GM12878 (cell line): ENCODE results near the gene THRA. TPM values are rescaled to one million over a fixed set of nuclear protein-coding genes. Genes with fewer than 3 reads are reported as not detected.
A peak's percentile ranks its signal among the peaks of the same experiment; 100 is the strongest.

Experiments
- BACH1 ChIP-seq: fragments of 450-650 bp; IDR thresholded peaks from 2 replicates; pipeline ENCODE4 v1.6.1; 2017; ENCODE audit warnings: mild to moderate bottlenecking, borderline replicate concordance
- BHLHE40 ChIP-seq, 2 experiments: fragments of 450-650 bp in 1 of 2; IDR thresholded peaks; 2 replicates each; pipeline ENCODE4 v1.6.1; 2011 to 2017; ENCODE audit warnings: low read depth in 2 of 2, borderline replicate concordance in 1 of 2, improper control_type of control experiment in 1 of 2, low read length in 1 of 2, mild to moderate bottlenecking in 1 of 2
- EP300 ChIP-seq, 2 experiments: fragments of 150-350 bp in 1 of 2; IDR thresholded peaks; 2 replicates each; pipeline ENCODE4 v1.6.1; 2011 to 2012; ENCODE audit warnings: low read depth in 2 of 2, low read length in 2 of 2, borderline replicate concordance in 1 of 2, improper control_type of control experiment in 1 of 2, inconsistent platforms in 1 of 2; ENCODE audit not compliant: control insufficient read depth in 1 of 2
- EZH2 ChIP-seq: IDR thresholded peaks from 2 replicates; pipeline ENCODE4 v1.6.1; 2012; ENCODE audit warnings: low read depth, mild to moderate bottlenecking, control low read depth, inconsistent platforms, low read length, borderline replicate concordance; ENCODE audit not compliant: control insufficient read depth
- HCFC1 ChIP-seq: fragments of 150-350 bp; IDR thresholded peaks from 2 replicates; pipeline ENCODE4 v1.6.1; 2014; ENCODE audit warnings: low read length
- NFYB ChIP-seq: IDR thresholded peaks from 2 replicates; pipeline ENCODE4 v1.6.1; 2011; ENCODE audit warnings: low read depth, mild to moderate bottlenecking, low read length, improper control_type of control experiment, moderate library complexity; ENCODE audit not compliant: insufficient read depth
- POLR2AphosphoS2 ChIP-seq: IDR thresholded peaks from 2 replicates; pipeline ENCODE4 v1.6.1; 2011; ENCODE audit warnings: low read depth, mild to moderate bottlenecking, low read length, improper control_type of control experiment, moderate library complexity
- POLR2AphosphoS5 ChIP-seq: IDR thresholded peaks from 2 replicates; pipeline ENCODE4 v1.6.1; 2011; ENCODE audit warnings: mild to moderate bottlenecking, low read length, inconsistent platforms
- STAT1 ChIP-seq: fragments of 450-650 bp; conservative IDR thresholded peaks from 2 replicates; pipeline ENCODE4 v1.6.1; 2014; ENCODE audit warnings: antibody characterized with exemption, mild to moderate bottlenecking
- TAF1 ChIP-seq: IDR thresholded peaks from 2 replicates; pipeline ENCODE4 v1.6.1; 2011; ENCODE audit warnings: mild to moderate bottlenecking, low read depth, low read length, borderline replicate concordance
- ZNF274 ChIP-seq: IDR thresholded peaks from one replicate; pipeline ENCODE4 v1.8.0; 2011; ENCODE audit not compliant: insufficient read length, insufficient read depth
- ZZZ3 ChIP-seq: IDR thresholded peaks from 2 replicates; pipeline ENCODE4 v1.6.1; 2011; ENCODE audit warnings: low read depth; ENCODE audit not compliant: control insufficient read depth, insufficient read length
- polyA plus RNA-seq, 11 experiments: library from polyadenylated mRNA; depleted of rRNA in 4 of 11; unstranded in 6 of 11; stranded (reverse) in 5 of 11; fragments of >200 nt; fragmentation: Nextera tagmentation in 4 of 11; fragmentation: Illumina TruSeq in 1 of 11; extraction: Ambion mirVana in 4 of 11; extraction: Trizol in 1 of 11; gene quantifications; 1 replicate in 1 of 11; 2 replicates in 10 of 11; pipeline versions ENCODE4 v1.2.1 to v1.2.3, GENCODE V29; 2011 to 2016; ENCODE audit warnings: inconsistent platforms in 2 of 11, missing spikeins in 2 of 11, low read depth in 1 of 11
- total RNA-seq, 4 experiments: library from RNA; depleted of rRNA in 3 of 4; stranded (reverse); fragments of >200 nt in 3 of 4; fragmentation: Illumina TruSeq in 1 of 4; extraction: Trizol in 1 of 4; gene quantifications; 2 replicates each; pipeline versions ENCODE4 v1.2.1 to v1.2.3, GENCODE V29; 2013 to 2021
- TF ChIP-seq, protein P1 (sequence below), 3 experiments: IDR thresholded peaks in 2 of 3; conservative IDR thresholded peaks in 1 of 3; 2 replicates each; pipeline ENCODE4 v1.5.1; 2011; ENCODE audit warnings: low read depth in 3 of 3, low read length in 3 of 3, mild to moderate bottlenecking in 3 of 3, control low read depth in 2 of 3, moderate library complexity in 2 of 3, inconsistent platforms in 1 of 3, mixed read lengths in 1 of 3; ENCODE audit not compliant: control insufficient read depth in 2 of 3, insufficient read depth in 1 of 3; ENCODE audit errors: extremely low read depth in 1 of 3
- TF ChIP-seq, protein P2 (sequence below): IDR thresholded peaks from 2 replicates; pipeline ENCODE4 v1.6.1; 2011; ENCODE audit warnings: borderline replicate concordance, low read depth, mild to moderate bottlenecking, moderate library complexity, mixed read lengths, low read length; ENCODE audit not compliant: insufficient read depth; ENCODE audit errors: extremely low read length
- TF ChIP-seq, protein P3 (sequence below): fragments of 450-650 bp; IDR thresholded peaks from 2 replicates; pipeline ENCODE4 v1.6.1; 2016; ENCODE audit warnings: mild to moderate bottlenecking, moderate library complexity, borderline replicate concordance
- TF ChIP-seq, protein P4 (sequence below): fragments of 450-650 bp; IDR thresholded peaks from 2 replicates; pipeline ENCODE4 v1.6.1; 2017; ENCODE audit warnings: low read depth, mild to moderate bottlenecking, moderate library complexity
- TF ChIP-seq, protein P5 (sequence below): fragments of 450-650 bp; IDR thresholded peaks from 2 replicates; pipeline ENCODE4 v1.6.1; 2016; ENCODE audit warnings: mild to moderate bottlenecking

The THRA gene
- total and polyA plus RNA-seq, 10 of the 15 experiments (the other 5 are each of a cell fraction or from before 2014, with no cell fraction given): 0.03 to 2.0 (median 0.64) TPM

DNA sequence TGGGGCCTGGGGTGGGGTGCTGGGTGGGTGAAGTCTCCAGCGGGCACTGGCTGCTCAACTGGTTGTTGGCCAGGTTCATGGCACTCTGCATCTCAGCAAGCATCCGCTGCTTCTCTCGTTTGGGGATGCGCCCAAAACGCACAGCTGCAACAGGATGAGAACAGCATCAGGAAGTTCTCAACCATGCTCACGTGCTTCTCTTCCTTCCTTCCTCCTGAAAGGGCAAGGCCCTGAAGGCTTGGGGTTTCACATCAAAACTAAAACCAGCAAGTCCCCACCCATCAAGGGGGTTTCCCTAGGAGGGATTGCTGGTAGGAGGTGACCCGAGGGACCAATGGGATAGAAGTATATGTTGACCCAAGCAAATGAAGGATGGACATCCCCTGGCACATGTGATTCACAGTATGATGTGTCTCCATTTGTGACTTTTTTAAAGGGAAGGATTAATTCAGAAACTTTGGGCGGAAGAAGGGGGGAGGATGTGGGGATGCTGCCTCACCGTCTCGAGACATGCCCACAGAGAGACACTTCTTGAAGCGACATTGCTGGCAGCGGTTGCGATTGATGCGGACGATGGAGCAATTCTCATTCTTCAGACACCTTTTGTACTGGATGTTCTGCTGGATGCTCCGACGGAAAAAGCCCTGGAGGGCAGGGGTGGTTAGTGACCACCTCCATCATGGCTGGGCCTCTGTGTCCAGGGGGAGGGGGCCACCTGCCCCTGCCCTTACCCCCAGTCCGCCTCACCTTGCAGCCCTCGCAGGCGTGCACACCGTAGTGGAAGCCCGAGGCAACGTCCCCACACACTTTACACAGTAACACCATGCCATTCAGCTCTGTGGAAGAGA is 33.4 kb downstream of the THRA start (continued):
- TF ChIP-seq, protein P1, sequence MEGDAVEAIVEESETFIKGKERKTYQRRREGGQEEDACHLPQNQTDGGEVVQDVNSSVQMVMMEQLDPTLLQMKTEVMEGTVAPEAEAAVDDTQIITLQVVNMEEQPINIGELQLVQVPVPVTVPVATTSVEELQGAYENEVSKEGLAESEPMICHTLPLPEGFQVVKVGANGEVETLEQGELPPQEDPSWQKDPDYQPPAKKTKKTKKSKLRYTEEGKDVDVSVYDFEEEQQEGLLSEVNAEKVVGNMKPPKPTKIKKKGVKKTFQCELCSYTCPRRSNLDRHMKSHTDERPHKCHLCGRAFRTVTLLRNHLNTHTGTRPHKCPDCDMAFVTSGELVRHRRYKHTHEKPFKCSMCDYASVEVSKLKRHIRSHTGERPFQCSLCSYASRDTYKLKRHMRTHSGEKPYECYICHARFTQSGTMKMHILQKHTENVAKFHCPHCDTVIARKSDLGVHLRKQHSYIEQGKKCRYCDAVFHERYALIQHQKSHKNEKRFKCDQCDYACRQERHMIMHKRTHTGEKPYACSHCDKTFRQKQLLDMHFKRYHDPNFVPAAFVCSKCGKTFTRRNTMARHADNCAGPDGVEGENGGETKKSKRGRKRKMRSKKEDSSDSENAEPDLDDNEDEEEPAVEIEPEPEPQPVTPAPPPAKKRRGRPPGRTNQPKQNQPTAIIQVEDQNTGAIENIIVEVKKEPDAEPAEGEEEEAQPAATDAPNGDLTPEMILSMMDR (IDR thresholded peaks at IDR 0.05 in 2 of 3, conservative IDR thresholded peaks at IDR 0.05 in 1 of 3; ENCODE audit: control insufficient read depth in 2 of 3, extremely low read depth in 1 of 3, insufficient read depth in 1 of 3, low read depth in 3 of 3, low read length in 3 of 3): no peak
- TF ChIP-seq, protein P2, sequence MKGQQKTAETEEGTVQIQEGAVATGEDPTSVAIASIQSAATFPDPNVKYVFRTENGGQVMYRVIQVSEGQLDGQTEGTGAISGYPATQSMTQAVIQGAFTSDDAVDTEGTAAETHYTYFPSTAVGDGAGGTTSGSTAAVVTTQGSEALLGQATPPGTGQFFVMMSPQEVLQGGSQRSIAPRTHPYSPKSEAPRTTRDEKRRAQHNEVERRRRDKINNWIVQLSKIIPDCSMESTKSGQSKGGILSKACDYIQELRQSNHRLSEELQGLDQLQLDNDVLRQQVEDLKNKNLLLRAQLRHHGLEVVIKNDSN: peak; percentile 47
- TF ChIP-seq POLR2AphosphoS5 (peak; percentile 75), BHLHE40 (IDR thresholded peaks at IDR 0.05; ENCODE audit: borderline replicate concordance in 1 of 2, low read depth in 2 of 2, low read length in 1 of 2) (peak; percentile 97 to 98), BACH1 (no peak; the same call in 1 of the 2 replicates), STAT1 (no peak), NFYB (peak; percentile 69), EZH2 (no peak), EP300 (IDR thresholded peaks at IDR 0.05; ENCODE audit: borderline replicate concordance in 1 of 2, control insufficient read depth in 1 of 2, low read depth in 2 of 2, low read length in 2 of 2) (no peak), POLR2AphosphoS2 (no peak; the same call in 1 of the 2 replicates), ZZZ3 (no peak), HCFC1 (no peak), TAF1 (no peak), ZNF274 (no peak)
- TF ChIP-seq, protein P3, sequence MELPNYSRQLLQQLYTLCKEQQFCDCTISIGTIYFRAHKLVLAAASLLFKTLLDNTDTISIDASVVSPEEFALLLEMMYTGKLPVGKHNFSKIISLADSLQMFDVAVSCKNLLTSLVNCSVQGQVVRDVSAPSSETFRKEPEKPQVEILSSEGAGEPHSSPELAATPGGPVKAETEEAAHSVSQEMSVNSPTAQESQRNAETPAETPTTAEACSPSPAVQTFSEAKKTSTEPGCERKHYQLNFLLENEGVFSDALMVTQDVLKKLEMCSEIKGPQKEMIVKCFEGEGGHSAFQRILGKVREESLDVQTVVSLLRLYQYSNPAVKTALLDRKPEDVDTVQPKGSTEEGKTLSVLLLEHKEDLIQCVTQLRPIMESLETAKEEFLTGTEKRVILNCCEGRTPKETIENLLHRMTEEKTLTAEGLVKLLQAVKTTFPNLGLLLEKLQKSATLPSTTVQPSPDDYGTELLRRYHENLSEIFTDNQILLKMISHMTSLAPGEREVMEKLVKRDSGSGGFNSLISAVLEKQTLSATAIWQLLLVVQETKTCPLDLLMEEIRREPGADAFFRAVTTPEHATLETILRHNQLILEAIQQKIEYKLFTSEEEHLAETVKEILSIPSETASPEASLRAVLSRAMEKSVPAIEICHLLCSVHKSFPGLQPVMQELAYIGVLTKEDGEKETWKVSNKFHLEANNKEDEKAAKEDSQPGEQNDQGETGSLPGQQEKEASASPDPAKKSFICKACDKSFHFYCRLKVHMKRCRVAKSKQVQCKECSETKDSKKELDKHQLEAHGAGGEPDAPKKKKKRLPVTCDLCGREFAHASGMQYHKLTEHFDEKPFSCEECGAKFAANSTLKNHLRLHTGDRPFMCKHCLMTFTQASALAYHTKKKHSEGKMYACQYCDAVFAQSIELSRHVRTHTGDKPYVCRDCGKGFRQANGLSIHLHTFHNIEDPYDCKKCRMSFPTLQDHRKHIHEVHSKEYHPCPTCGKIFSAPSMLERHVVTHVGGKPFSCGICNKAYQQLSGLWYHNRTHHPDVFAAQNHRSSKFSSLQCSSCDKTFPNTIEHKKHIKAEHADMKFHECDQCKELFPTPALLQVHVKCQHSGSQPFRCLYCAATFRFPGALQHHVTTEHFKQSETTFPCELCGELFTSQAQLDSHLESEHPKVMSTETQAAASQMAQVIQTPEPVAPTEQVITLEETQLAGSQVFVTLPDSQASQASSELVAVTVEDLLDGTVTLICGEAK: no peak
- TF ChIP-seq, protein P4, sequence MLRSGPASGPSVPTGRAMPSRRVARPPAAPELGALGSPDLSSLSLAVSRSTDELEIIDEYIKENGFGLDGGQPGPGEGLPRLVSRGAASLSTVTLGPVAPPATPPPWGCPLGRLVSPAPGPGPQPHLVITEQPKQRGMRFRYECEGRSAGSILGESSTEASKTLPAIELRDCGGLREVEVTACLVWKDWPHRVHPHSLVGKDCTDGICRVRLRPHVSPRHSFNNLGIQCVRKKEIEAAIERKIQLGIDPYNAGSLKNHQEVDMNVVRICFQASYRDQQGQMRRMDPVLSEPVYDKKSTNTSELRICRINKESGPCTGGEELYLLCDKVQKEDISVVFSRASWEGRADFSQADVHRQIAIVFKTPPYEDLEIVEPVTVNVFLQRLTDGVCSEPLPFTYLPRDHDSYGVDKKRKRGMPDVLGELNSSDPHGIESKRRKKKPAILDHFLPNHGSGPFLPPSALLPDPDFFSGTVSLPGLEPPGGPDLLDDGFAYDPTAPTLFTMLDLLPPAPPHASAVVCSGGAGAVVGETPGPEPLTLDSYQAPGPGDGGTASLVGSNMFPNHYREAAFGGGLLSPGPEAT: peak; percentile 84; the same call in 1 of the 2 replicates
- TF ChIP-seq, protein P5, sequence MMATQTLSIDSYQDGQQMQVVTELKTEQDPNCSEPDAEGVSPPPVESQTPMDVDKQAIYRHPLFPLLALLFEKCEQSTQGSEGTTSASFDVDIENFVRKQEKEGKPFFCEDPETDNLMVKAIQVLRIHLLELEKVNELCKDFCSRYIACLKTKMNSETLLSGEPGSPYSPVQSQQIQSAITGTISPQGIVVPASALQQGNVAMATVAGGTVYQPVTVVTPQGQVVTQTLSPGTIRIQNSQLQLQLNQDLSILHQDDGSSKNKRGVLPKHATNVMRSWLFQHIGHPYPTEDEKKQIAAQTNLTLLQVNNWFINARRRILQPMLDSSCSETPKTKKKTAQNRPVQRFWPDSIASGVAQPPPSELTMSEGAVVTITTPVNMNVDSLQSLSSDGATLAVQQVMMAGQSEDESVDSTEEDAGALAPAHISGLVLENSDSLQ: peak; percentile 76
